ENCODE data around the gene YOD1. TPM values are rescaled to one million over a fixed set of nuclear protein-coding genes. Genes with fewer than 3 reads are reported as not detected.

The YOD1 gene
- total RNA-seq, 1 donor from 2014 or later, result 9.0 TPM

- no peak for TF ChIP-seq CTCF (IDR thresholded peaks at IDR 0.05; ENCODE audit: unreplicated experiment)
- Mint-ChIP-seq H3K9me3 (ENCODE audit: unreplicated experiment) (no peaks in the 10 kb centered on the region), H3K4me1 (ENCODE audit: unreplicated experiment) (no peaks in the 10 kb centered on the region), H3K4me3 (ENCODE audit: unreplicated experiment) (no peak overlapping the region), H3K36me3 (ENCODE audit: low read depth, unreplicated experiment) (peaks cover 16% of the 10 kb centered on the region), H3K27me3 (ENCODE audit: unreplicated experiment) (no peaks in the 10 kb centered on the region), H3K27ac (ENCODE audit: unreplicated experiment) (no peak overlapping the region)
- DNase-seq (ENCODE audit: low spot score), result no peak
These were observed 11.1 kb upstream of the YOD1 start for GRCh38 chr1:207062058-207062457.

DNA sequence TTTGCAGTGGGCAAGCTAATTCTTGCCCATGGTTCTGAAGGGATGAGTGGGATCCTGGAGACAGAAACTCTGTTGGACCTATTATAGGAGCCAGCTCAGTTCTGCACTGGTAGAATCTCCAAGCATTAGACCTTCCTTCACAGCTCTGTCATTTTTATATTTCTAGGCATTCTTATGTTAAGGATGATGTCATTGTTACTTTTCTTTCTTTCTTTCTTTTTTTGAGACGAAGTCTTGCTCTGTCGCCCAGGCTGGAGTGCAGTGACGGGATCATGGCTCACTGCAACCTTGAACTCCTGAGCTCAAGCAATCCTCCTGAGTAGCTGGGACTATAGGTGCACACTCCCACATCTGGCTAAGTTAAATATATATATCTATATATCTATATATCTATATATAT is 9.6 kb upstream of the YOD1 start:
- H3K9me3 Mint-ChIP-seq (ENCODE audit: unreplicated experiment), result no peaks in the 10 kb centered on the region
- DNase-seq (ENCODE audit: low spot score), result no peak
- no peak overlapping the region for H3K4me3 Mint-ChIP-seq (ENCODE audit: unreplicated experiment)
- TF ChIP-seq CTCF (IDR thresholded peaks at IDR 0.05; ENCODE audit: unreplicated experiment), result no peak
- H3K4me1 Mint-ChIP-seq (ENCODE audit: unreplicated experiment), result peaks cover 6% of the 10 kb centered on the region
- no peaks in the 10 kb centered on the region for H3K27me3 Mint-ChIP-seq (ENCODE audit: unreplicated experiment)
- H3K27ac Mint-ChIP-seq (ENCODE audit: unreplicated experiment), result no peak overlapping the region
- H3K36me3 Mint-ChIP-seq (ENCODE audit: low read depth, unreplicated experiment), result peaks cover 16% of the 10 kb centered on the region

GRCh38 chr1:207059881-207060280 is 8.9 kb upstream of the YOD1 start:
- TF ChIP-seq CTCF (IDR thresholded peaks at IDR 0.05; ENCODE audit: unreplicated experiment), result no peak
- Mint-ChIP-seq H3K4me1 (ENCODE audit: unreplicated experiment) (peaks cover 6% of the 10 kb centered on the region), H3K27ac (ENCODE audit: unreplicated experiment) (no peak overlapping the region), H3K36me3 (ENCODE audit: low read depth, unreplicated experiment) (peaks cover 16% of the 10 kb centered on the region), H3K9me3 (ENCODE audit: unreplicated experiment) (no peaks in the 10 kb centered on the region), H3K27me3 (ENCODE audit: unreplicated experiment) (no peaks in the 10 kb centered on the region), H3K4me3 (ENCODE audit: unreplicated experiment) (no peak overlapping the region)
- DNase-seq (ENCODE audit: low spot score), result no peak

- H3K27me3 Mint-ChIP-seq (ENCODE audit: unreplicated experiment), result no peaks in the 10 kb centered on the region
- DNase-seq (ENCODE audit: low spot score), result no peak
- no peak overlapping the region for H3K4me3 Mint-ChIP-seq (ENCODE audit: unreplicated experiment)
- peaks cover 6% of the 10 kb centered on the region for H3K4me1 Mint-ChIP-seq (ENCODE audit: unreplicated experiment)
- no peak overlapping the region for H3K27ac Mint-ChIP-seq (ENCODE audit: unreplicated experiment)
- peaks cover 16% of the 10 kb centered on the region for H3K36me3 Mint-ChIP-seq (ENCODE audit: low read depth, unreplicated experiment)
- H3K9me3 Mint-ChIP-seq (ENCODE audit: unreplicated experiment), result no peaks in the 10 kb centered on the region
- TF ChIP-seq CTCF (IDR thresholded peaks at IDR 0.05; ENCODE audit: unreplicated experiment), result no peak
These were observed 8.2 kb upstream of the YOD1 start for GRCh38 chr1:207058878-207059867.

DNA sequence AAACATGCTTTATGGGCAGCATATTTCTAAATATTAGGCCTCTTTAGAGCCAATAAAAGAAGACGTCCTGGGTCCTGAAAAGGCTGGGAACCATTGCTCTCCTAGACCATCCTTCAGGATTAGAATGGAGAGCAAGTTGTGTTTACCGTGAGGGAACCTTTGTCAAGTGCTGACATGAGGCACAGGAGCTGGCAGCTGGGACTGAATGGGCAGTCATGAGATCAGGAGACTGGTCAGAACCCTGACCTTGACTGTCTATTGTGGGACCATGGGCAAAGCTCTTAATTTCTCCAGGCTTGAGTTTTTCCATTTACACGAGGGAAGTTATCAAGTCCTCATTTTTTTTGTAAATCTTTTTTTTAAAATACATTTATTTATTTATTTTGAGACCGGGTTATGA is 7.2 kb upstream of the YOD1 start:
- DNase-seq (ENCODE audit: low spot score), result no peak
- H3K9me3 Mint-ChIP-seq (ENCODE audit: unreplicated experiment), result no peaks in the 10 kb centered on the region
- H3K4me1 Mint-ChIP-seq (ENCODE audit: unreplicated experiment), result peaks cover 6% of the 10 kb centered on the region
- H3K27ac Mint-ChIP-seq (ENCODE audit: unreplicated experiment), result no peak overlapping the region
- H3K4me3 Mint-ChIP-seq (ENCODE audit: unreplicated experiment), result no peak overlapping the region
- H3K27me3 Mint-ChIP-seq (ENCODE audit: unreplicated experiment), result peaks cover 2% of the 10 kb centered on the region
- no peak for TF ChIP-seq CTCF (IDR thresholded peaks at IDR 0.05; ENCODE audit: unreplicated experiment)
- peaks cover 9% of the 10 kb centered on the region for H3K36me3 Mint-ChIP-seq (ENCODE audit: low read depth, unreplicated experiment)
